ENCODE results near the gene CT47C1.

The CT47C1 gene

DNA sequence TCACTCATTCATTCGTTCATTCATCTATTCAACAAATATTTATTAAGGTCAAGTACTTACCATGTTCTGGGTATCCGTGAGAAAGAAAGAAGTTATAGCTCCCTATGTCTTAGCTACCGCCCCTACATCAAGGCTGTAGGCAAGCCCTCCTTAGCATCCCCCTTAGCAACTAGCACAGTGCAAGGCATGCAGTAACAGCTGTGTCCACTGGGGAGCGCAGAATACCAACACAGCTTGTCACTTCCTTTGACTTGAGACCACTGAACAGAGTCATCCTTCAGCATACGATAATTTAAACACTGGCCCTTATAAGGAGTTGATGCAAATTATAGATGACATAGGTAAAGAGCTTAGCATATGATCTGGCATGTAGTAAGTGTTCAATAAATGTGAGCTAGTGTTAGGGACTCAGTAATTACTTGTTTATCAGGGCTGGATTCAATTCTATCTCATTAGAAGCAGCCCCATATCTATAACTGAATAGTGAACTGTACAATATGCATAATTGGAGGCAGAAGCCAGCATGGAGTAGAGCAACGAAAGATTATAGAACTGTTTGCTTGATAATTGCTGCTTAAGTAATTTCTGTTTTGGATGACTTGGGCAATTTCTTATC is 46.1 kb downstream of the CT47C1 start:
- no peak overlapping the region for H3K4me3 ChIP-seq (ENCODE audit: low read length)
- no peak overlapping the region for H3K4me2 ChIP-seq (ENCODE audit: low read length)
- no peak overlapping the region for H3K9ac ChIP-seq (ENCODE audit: low read depth, low read length)
- H3K9me3 ChIP-seq (replicated peaks; ENCODE audit: low read length) = no peaks in the 10 kb centered on the region
- no peaks in the 10 kb centered on the region for H3K36me3 ChIP-seq (ENCODE audit: insufficient read depth, low read length)
- no peaks in the 10 kb centered on the region for H3K4me1 ChIP-seq (ENCODE audit: control insufficient read depth, insufficient read depth, low read length)
- peaks cover 33% of the 10 kb centered on the region for H3K27me3 ChIP-seq (ENCODE audit: control insufficient read depth, insufficient read depth, low read length)

DNA sequence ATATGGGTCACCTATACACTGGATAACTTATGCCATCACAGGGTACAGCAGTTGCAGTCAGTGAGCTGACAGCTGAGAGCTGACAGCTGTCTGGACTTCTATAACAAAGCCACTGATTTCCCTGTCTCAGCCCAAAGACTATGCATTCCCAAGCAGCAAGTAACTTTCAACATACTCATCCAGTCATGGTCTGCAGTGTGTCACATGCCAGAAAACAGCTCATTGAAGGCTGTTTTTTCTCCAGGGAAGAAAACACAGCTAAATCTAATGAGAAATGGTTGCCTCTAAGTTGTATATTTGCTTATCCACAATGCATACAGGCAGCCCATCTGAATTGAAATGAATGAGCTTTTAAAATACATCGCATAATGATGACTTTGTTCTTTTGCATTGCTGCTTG is 48.5 kb downstream of the CT47C1 start:
- H3K4me2 ChIP-seq (ENCODE audit: low read length) = no peak overlapping the region
- no peaks in the 10 kb centered on the region for H3K4me1 ChIP-seq (ENCODE audit: control insufficient read depth, insufficient read depth, low read length)
- no peaks in the 10 kb centered on the region for H3K9me3 ChIP-seq (replicated peaks; ENCODE audit: low read length)
- H3K4me3 ChIP-seq (ENCODE audit: low read length) = no peak overlapping the region
- H3K36me3 ChIP-seq (ENCODE audit: insufficient read depth, low read length) = no peaks in the 10 kb centered on the region
- peaks cover 14% of the 10 kb centered on the region for H3K27me3 ChIP-seq (ENCODE audit: control insufficient read depth, insufficient read depth, low read length)
- H3K9ac ChIP-seq (ENCODE audit: low read depth, low read length) = no peak overlapping the region
